Neural progenitor cell (in vitro differentiated cells): ENCODE measurements around the gene DDAH2. TPM values are rescaled to one million over a fixed set of nuclear protein-coding genes. Genes with fewer than 3 reads are reported as not detected.
A peak's percentile ranks its signal among the peaks of the same experiment; 100 is the strongest.

Experiments
- DNase-seq: peaks from one replicate; pipeline ENCODE4 v3.0.0-alpha.2; 2016; ENCODE audit warnings: low spot score
- H2AFZ ChIP-seq: fragments of 200-600 bp; sonication (generic); replicated peaks from 2 replicates; pipeline ENCODE4 v1.6.1; 2016; ENCODE audit warnings: antibody characterized with exemption
- H3F3A ChIP-seq: fragments of 200-600 bp; sonication (generic); 2 replicates; pipeline ENCODE4 v1.6.1; 2016; ENCODE audit warnings: antibody characterized with exemption, low read depth
- H3K27ac ChIP-seq: fragments of 200-600 bp; sonication (generic); 2 replicates; pipeline ENCODE4 v1.5.1; 2016; ENCODE audit warnings: mild to moderate bottlenecking
- H3K27me3 ChIP-seq: fragments of 200-600 bp; sonication (generic); 2 replicates; pipeline ENCODE4 v1.6.1; 2016; ENCODE audit warnings: mild to moderate bottlenecking, moderate library complexity
- H3K36me3 ChIP-seq: fragments of 200-600 bp; sonication (generic); 2 replicates; pipeline ENCODE4 v1.5.1; 2016
- H3K4me1 ChIP-seq: fragments of 200-600 bp; sonication (generic); 2 replicates; pipeline ENCODE4 v1.6.1; 2016; ENCODE audit warnings: mixed run types
- H3K4me2 ChIP-seq: fragments of 200-600 bp; sonication (generic); 2 replicates; pipeline ENCODE4 v1.6.1; 2016
- H3K4me3 ChIP-seq: fragments of 200-600 bp; sonication (generic); 2 replicates; pipeline ENCODE4 v1.5.1; 2016
- H3K79me2 ChIP-seq: fragments of 200-600 bp; sonication (generic); 2 replicates; pipeline ENCODE4 v1.6.1; 2016; ENCODE audit warnings: low read depth
- H3K9ac ChIP-seq: fragments of 200-600 bp; sonication (generic); 2 replicates; pipeline ENCODE4 v1.6.1; 2016
- H3K9me3 ChIP-seq: fragments of 200-600 bp; sonication (generic); 2 replicates; pipeline ENCODE4 v1.5.1; 2016; ENCODE audit warnings: low read depth
- H4K20me1 ChIP-seq: fragments of 200-600 bp; sonication (generic); 2 replicates; pipeline ENCODE4 v1.6.1; 2016; ENCODE audit warnings: low read depth
- H3K27ac Mint-ChIP-seq: 3 replicates; pipeline ENCODE4 v1.8.0; 2021; ENCODE audit warnings: mixed read lengths
- H3K27me3 Mint-ChIP-seq: 2 replicates; pipeline ENCODE4 v1.8.0; 2022; ENCODE audit warnings: low read depth, mild to moderate bottlenecking, inconsistent platforms, moderate library complexity, mixed read lengths; ENCODE audit not compliant: insufficient read depth
- H3K36me3 Mint-ChIP-seq: 3 replicates; pipeline ENCODE4 v1.8.0; 2021; ENCODE audit warnings: mixed read lengths
- H3K4me1 Mint-ChIP-seq: 3 replicates; pipeline ENCODE4 v1.8.0; 2021; ENCODE audit warnings: mixed read lengths
- H3K4me3 Mint-ChIP-seq: 3 replicates; pipeline ENCODE4 v1.8.0; 2021; ENCODE audit warnings: mild to moderate bottlenecking, moderate library complexity, mixed read lengths
- H3K9me3 Mint-ChIP-seq: 3 replicates; pipeline ENCODE4 v1.8.0; 2020; ENCODE audit warnings: mixed read lengths
- CTCF ChIP-seq: fragments of 200-600 bp; sonication (generic); IDR thresholded peaks from 2 replicates; pipeline ENCODE4 v1.5.1; 2017; ENCODE audit warnings: antibody characterized with exemption, mild to moderate bottlenecking
- EZH2 ChIP-seq: fragments of 200-600 bp; sonication (generic); IDR thresholded peaks from 2 replicates; pipeline ENCODE4 v1.6.1; 2017; ENCODE audit warnings: antibody characterized with exemption, mild to moderate bottlenecking, moderate library complexity
- EZH2phosphoT487 ChIP-seq: fragments of 200-600 bp; sonication (generic); IDR thresholded peaks from 2 replicates; pipeline ENCODE4 v1.6.1; 2017; ENCODE audit warnings: antibody characterized with exemption
- total RNA-seq: library from RNA; depleted of rRNA; stranded (reverse); fragments of >200 nt; gene quantifications from 2 replicates; pipeline ENCODE4 v1.2.3, GENCODE V29; 2015; ENCODE audit warnings: low replicate concordance

Gene DDAH2
- total RNA-seq, 1 donor from 2014 or later = 94.3 TPM

- peaks cover 12% of the 10 kb centered on the region for H3K4me1 Mint-ChIP-seq
Observed at GRCh38 chr6:31749301-31750036, 20.4 kb upstream of the DDAH2 start.

GRCh38 chr6:31744422-31744821, 15.3 kb upstream of the DDAH2 start:
- Histone ChIP-seq H4K20me1 (no peaks in the 10 kb centered on the region), H3K4me2 (peak overlapping the region; percentile 32), H3K36me3 (no peaks in the 10 kb centered on the region), H3F3A (peaks cover 34% of the 10 kb centered on the region), H3K79me2 (peaks cover 11% of the 10 kb centered on the region), H2AFZ (no peak overlapping the region), H3K4me1 (peaks cover 32% of the 10 kb centered on the region), H3K9me3 (no peaks in the 10 kb centered on the region), H3K9ac (no peak overlapping the region), H3K27me3 (no peaks in the 10 kb centered on the region), H3K4me3 (no peak overlapping the region), H3K27ac (peak overlapping the region; percentile 33)
- peaks cover 46% of the 10 kb centered on the region for H3K4me1 Mint-ChIP-seq
- no peak for DNase-seq
- TF ChIP-seq EZH2phosphoT487 (no peak), CTCF (no peak), EZH2 (no peak)
- H3K36me3 Mint-ChIP-seq = peaks cover 36% of the 10 kb centered on the region
- peaks cover 11% of the 10 kb centered on the region for H3K27me3 Mint-ChIP-seq
- H3K4me3 Mint-ChIP-seq = peak overlapping the region; percentile 8
- peak overlapping the region; percentile 47 for H3K27ac Mint-ChIP-seq
- H3K9me3 Mint-ChIP-seq = no peaks in the 10 kb centered on the region

More at GRCh38 chr6:31749301-31750036, 20.4 kb upstream of the DDAH2 start:
- no peak for TF ChIP-seq EZH2
- TF ChIP-seq CTCF = no peak
- TF ChIP-seq EZH2phosphoT487 = no peak
- H3K4me3 Mint-ChIP-seq = no peak overlapping the region
- Histone ChIP-seq H3K9ac (no peak overlapping the region), H3K4me2 (no peak overlapping the region), H3K27me3 (no peaks in the 10 kb centered on the region), H3K4me1 (peaks cover 10% of the 10 kb centered on the region), H3F3A (peaks cover 14% of the 10 kb centered on the region), H4K20me1 (no peaks in the 10 kb centered on the region), H3K27ac (no peak overlapping the region), H3K36me3 (no peaks in the 10 kb centered on the region), H3K4me3 (no peak overlapping the region), H2AFZ (no peak overlapping the region), H3K79me2 (no peaks in the 10 kb centered on the region), H3K9me3 (no peaks in the 10 kb centered on the region)
- H3K36me3 Mint-ChIP-seq = peaks cover 20% of the 10 kb centered on the region
- peaks cover 6% of the 10 kb centered on the region for H3K27me3 Mint-ChIP-seq
- DNase-seq = no peak
- H3K9me3 Mint-ChIP-seq = no peaks in the 10 kb centered on the region
- peak overlapping the region; percentile 26 for H3K27ac Mint-ChIP-seq

- H3K4me2 ChIP-seq = no peak overlapping the region
- no peak for TF ChIP-seq EZH2
- no peak for TF ChIP-seq CTCF
- no peak for TF ChIP-seq EZH2phosphoT487
- H3K27ac ChIP-seq = no peak overlapping the region
- peaks cover 47% of the 10 kb centered on the region for H3K4me1 ChIP-seq
- no peaks in the 10 kb centered on the region for H3K27me3 ChIP-seq
- H3K36me3 Mint-ChIP-seq = peaks cover 33% of the 10 kb centered on the region
- DNase-seq = no peak
- no peaks in the 10 kb centered on the region for H4K20me1 ChIP-seq
- peaks cover 11% of the 10 kb centered on the region for H3K27me3 Mint-ChIP-seq
- H3K79me2 ChIP-seq = peaks cover 11% of the 10 kb centered on the region
- no peak overlapping the region for H3K4me3 Mint-ChIP-seq
- peaks cover 43% of the 10 kb centered on the region for H3F3A ChIP-seq
- H3K4me3 ChIP-seq = no peak overlapping the region
- no peaks in the 10 kb centered on the region for H3K9me3 ChIP-seq
- H3K9ac ChIP-seq = no peak overlapping the region
- H3K27ac Mint-ChIP-seq = peak overlapping the region; percentile 42
- peaks cover 62% of the 10 kb centered on the region for H3K4me1 Mint-ChIP-seq
- H3K9me3 Mint-ChIP-seq = no peaks in the 10 kb centered on the region
- H3K36me3 ChIP-seq = no peaks in the 10 kb centered on the region
- no peak overlapping the region for H2AFZ ChIP-seq
Observed at GRCh38 chr6:31742894-31743293, 13.8 kb upstream of the DDAH2 start.
